Measurements from ENCODE around the gene TLK2. TPM values are rescaled to one million over a fixed set of nuclear protein-coding genes. Genes with fewer than 3 reads are reported as not detected.
"Not testable (repeated sequence)": the region's sequence is repeated elsewhere in the genome, so short reads cannot be mapped to it uniquely, and the experiment has no call there.

The TLK2 gene
- polyA plus RNA-seq, 1 donor = 70.3 TPM

DNA sequence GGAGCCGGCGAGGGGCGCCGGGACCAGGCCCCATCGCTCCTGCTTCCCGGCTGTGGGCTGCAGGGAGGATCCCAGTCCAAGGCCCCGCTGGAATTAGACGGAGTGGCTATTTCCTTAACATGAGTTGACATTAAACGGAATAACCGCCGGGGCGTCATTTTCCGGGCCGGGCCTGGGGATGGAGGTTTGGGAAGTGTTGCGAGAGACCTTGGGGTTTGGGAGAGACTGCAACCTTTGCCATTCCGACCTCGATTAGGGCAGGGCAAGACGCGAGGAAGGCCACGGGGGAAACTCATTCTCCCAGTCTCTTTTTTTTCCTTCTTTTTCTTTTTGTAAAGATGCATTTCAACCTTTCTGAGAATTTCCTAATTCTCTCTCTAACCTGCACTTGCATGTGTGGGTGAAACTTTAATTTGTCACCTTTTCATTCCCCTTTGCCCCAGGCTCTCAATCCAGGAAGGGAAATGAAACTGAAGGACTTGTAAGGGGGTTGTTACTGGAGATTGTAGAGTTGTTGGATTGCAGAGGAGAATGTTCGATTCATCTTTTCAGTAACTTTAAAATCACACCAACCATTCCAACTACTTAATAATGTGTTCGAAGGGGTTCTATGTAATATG is 1.1 kb downstream of the TLK2 start:
- DNase-seq = not testable (repeated sequence)

DNA sequence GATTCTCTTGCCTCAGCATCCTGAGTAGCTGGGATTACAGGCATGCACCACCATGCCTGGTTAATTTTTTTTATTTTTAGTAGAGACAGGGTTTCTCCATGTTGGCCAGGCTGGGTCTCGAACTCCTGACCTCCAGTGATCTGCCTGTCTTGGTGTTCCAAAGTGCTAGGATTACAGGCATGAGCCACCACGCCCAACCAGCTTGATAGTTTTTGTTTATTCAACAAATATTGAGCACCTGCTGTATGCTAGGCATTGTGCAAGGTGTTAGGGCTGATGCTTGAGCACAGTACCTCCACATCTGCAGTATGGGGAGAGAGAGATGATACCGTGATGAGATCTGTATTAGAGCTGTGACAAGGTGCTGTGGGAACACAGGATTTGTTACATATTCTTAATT is 3.9 kb downstream of the TLK2 start:
- DNase-seq = not testable (repeated sequence)

- DNase-seq = not testable (repeated sequence)
These were observed 12.4 kb downstream of the TLK2 start for GRCh38 chr17:62490990-62491389.

GRCh38 chr17:62493049-62493655 is 14.5 kb downstream of the TLK2 start:
- DNase-seq = not testable (repeated sequence)

DNA sequence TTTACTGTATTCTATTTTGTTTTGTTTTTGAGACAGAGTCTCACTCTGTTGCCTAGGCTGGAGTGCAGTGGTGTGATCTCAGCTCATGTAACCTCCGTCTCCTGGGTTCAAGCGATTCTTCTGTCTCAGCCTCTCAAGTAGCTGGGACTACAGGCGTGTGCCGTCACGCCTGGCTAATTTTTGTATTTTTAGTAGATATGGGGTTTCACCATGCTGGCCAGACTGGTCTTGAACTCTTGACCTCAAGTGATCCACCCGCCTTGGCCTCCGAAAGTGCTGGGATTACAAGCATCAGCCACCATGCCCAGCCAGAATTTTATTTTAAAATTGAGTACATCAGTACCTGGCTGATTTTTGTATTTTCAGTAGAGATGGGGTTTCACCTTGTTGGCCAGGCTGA is 15.4 kb downstream of the TLK2 start:
- DNase-seq = not testable (repeated sequence)

GRCh38 chr17:62496344-62496743 is 17.7 kb downstream of the TLK2 start:
- not testable (repeated sequence) for DNase-seq

- not testable (repeated sequence) for DNase-seq
These were observed 20.2 kb downstream of the TLK2 start for GRCh38 chr17:62498796-62499195.

DNA sequence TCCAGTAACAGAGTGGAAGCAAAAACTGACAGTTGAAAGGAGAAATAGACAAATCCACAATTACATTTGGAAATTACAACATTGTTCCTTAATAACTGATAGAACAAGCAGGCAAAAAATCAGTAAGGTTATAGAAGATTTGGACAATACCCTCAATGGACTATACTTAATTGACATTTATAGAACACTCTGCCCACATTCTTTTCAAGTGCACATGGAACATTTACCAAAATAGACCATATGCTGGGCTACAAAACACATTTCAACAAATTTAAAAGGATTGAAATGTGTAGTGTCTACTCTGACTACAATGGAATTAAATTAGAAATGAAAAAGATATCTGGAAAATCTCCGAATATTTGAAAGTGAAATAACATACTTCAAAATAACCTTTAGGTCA is 21.8 kb downstream of the TLK2 start:
- DNase-seq = not testable (repeated sequence)

- not testable (repeated sequence) for DNase-seq
These were observed 26.2 kb downstream of the TLK2 start for GRCh38 chr17:62504857-62505256.

DNA sequence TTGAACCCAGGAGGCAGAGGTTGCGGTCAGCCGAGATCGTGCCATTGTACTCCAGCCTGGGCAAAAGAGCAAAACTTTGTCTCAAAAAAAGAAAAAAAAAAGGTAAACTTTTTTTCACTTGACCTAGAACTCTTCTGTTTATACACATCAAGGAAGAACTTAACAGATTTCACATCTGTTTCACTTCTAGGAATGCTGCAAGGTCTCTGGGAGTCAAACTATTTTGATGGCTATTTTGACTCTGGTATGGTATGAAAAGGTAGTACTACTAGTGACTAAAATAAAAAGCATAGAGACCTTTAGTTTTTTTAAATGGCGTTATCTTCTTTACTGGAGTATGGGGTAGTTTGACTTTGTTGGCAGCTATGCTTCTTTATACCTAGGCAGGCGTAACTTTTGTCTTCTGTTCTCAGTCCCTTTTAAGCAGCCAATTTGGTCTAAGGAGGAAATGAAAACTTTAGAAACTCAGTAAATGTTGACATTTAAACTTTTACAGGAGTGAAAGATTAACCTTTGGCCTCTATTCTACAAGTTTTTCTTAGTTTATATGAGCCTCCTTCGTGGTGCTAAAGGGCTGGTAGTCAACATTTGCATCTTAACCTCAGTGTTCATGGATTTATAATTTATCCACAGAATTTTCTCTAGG is 28.7 kb downstream of the TLK2 start:
- DNase-seq = not testable (repeated sequence)

DNA sequence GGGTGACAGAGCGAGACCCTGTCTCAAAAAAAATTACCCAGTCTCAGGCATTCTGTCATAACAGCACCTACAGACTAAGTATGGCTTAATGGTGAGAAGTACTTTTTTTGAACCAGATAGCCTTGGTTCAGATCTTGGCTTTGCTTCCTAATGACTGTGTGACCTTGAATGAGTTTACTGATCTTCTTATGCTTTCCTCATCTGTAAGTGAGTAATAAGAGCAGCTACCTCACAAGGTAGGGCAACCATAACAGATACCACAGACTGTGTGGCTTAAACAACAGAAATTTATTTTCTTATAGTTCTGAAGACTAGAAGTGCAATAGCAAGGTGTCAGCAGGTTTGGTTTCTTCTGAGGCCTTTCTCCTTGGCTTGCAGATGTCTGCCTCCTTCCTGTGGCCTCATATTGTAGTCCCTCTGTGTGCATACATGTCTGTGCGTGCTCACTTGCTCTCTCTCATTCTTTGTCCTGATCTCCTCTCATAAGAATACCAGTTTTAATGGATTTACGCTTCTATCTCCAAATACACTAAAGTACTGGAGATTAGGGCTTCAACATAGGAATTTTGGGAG is 31.7 kb downstream of the TLK2 start:
- not testable (repeated sequence) for DNase-seq

DNA sequence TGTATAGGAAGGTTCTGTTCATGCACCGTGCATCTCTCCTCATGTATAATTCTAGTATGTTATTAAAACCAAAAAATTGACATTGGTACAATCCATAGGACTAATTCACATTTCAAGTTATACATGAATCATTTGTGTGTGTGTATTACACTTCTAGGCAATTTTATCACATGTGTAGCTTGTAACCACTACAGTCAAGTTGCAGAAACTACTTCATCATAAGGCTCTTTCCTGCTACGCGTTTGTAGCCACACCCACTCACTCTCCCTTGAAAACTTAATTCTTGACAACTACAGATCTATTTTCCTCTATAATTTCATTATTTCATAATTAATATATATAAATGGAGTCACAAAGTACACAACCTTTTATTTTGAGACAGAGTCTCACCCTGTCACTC is 32.4 kb downstream of the TLK2 start:
- not testable (repeated sequence) for DNase-seq

DNA sequence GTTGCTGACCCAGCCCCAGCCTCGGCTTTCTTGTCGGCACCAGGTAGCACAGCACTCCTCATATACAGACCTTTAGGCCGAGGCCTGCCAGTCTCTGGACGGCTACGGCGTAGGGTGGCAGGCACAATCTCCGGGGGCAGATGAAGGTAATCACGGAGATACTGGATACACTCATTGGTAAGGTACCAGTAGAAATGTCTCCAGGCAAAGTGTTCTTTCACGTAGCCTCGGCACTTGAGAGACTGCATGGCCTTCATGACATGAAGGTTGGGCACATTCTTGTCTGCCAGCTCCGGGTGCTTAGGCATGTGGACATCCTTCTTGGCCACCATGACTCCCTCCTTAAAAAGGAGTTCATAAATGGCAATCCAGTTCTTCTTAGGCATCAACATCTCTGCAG is 37.8 kb downstream of the TLK2 start:
- DNase-seq = not testable (repeated sequence)

GRCh38 chr17:62521295-62521694 is 42.7 kb downstream of the TLK2 start:
- DNase-seq = not testable (repeated sequence)

GRCh38 chr17:62524077-62524476 is 45.5 kb downstream of the TLK2 start:
- DNase-seq = not testable (repeated sequence)

DNA sequence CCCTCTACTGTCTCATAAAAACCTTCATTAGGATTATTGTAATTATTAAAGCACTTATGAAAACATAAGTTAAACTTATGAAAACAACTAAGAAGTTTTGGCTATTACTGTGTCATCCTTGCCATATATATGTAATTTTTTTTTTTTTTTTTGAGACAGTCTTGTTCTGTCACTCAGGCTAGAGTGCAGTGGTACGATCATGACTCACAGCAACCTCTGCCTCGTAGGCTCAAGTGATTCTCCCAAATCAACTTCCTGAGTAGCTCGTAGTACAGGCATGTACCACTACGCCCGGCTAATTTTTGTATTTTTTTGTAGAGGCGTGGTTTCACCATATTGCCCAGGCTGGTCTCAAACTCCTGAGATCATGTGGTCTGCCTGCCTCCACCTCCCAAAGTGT is 46.7 kb downstream of the TLK2 start:
- DNase-seq = not testable (repeated sequence)

- not testable (repeated sequence) for DNase-seq
These were observed 52.3 kb downstream of the TLK2 start for GRCh38 chr17:62530936-62531335.

GRCh38 chr17:62536557-62536956 is 57.9 kb downstream of the TLK2 start:
- DNase-seq = not testable (repeated sequence)

GRCh38 chr17:62541073-62541472 is 62.4 kb downstream of the TLK2 start:
- DNase-seq = not testable (repeated sequence)

DNA sequence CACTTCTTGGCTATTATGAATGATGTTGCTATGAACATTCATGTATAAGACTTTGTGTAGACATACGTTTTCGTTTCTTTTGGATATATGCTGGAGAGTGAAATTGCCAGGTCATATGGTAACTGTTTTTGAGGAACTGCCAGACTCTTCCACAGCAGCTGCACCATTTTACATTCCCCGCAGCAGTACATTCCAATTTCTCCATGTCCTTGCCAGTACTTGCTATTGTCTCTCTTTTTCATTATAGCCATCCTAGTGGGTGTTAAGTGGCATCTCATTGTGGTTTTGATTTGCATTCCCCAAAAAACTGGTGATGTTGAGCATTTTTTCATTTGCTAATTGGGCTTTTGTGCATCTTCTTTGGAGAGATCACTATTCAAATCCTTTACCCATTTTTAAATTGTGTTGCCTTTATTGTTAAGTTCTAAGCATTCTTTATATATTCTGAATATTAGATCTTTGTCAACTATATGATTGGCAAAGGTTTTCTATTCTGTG is 64.7 kb downstream of the TLK2 start:
- not testable (repeated sequence) for DNase-seq

DNA sequence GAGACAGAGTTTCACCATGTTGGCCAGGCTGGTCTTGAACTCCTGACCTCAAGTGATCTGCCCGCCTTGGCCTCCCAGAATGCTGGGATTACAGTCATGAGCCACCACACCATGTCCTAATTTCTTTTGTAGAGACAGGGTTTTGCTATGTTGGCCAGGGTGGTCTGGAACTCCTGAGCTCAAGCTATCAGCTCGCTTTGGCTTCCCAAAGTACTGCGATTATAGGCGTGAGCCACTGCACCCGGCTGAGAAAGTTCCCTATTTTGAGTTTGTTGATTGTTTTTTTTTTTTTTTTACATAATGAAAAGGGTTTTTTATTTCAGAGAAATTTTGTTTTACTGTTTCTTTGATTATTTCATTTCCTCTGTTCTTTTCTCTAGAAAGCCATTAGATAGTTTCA is 67.4 kb downstream of the TLK2 start:
- not testable (repeated sequence) for DNase-seq

DNA sequence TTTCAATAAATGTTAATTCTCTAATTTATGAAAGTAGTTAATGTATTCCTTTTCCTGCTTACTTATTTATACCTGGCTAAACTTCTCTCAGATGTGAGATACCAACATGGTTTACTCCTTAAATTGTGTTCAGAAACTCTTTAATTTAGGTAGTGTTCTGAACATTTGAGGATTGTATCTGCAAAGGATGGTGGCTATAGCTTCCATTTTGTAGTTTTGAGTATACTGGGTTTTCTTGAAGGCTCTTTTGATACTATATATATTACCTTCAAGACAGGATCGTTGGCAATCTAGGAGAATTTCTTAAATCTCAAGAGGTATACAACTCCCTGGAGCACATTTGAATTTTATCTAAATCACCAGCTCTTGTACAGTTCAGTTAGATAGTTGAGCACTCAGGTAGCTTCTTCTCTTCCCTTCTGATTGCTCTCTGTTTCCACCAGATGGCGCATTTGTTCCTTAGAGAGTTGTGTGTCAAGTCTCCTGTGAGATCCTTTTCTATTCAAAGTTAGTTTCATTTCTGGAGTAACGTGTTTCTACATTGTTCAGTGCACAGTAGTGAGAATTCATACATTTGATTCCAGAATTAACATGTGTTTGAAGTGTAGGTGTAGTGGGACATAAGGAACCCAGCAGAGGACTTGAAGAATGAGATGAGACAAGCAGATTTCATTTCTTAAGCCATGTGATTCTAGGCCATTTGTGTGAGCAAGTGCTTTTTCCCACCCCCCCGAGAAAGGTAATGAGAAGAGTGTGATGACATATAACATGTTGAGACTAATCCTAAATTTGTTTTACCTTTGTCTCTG is 74.4 kb downstream of the TLK2 start:
- not testable (repeated sequence) for DNase-seq
